ENCODE measurements around the gene MADD. TPM values are rescaled to one million over a fixed set of nuclear protein-coding genes. Genes with fewer than 3 reads are reported as not detected.
A peak's percentile ranks its signal among the peaks of the same experiment; 100 is the strongest.

The MADD gene
- polyA plus RNA-seq, 6 donors from 2014 or later = 12.1 to 24.8 (median 16.4) TPM

GRCh38 chr11:47257517-47258316 lies 12.2 kb upstream of the MADD start, which contains the start of gene NR1H3:
TSS of gene NR1H3 (plus strand) at chr11:47257996. CDS start at chr11:47259217, 1,221 bp downstream.
- H3K9me3 Mint-ChIP-seq = no peaks in the 10 kb centered on the region
- H3K27me3 Mint-ChIP-seq = no peaks in the 10 kb centered on the region
- ATAC-seq (ENCODE audit: low read depth in 2 of 2) (no peak), DNase-seq (no peak)
- peak within 1 kb of the TSS in 1 of 8 donors; percentile 47 for H3K4me3 Mint-ChIP-seq
- peaks cover 8 to 19% (median 11%) of the 10 kb centered on the region in 3 donors for H3K4me1 Mint-ChIP-seq
- H3K27ac Mint-ChIP-seq = peak within 1 kb of the TSS in 3 of 6 donors; percentile 62 to 94 (median 65)
- no peaks in the 10 kb centered on the region for H3K36me3 Mint-ChIP-seq

GRCh38 chr11:47258317-47258902 lies 11.5 kb upstream of the MADD start:
- no peak for DNase-seq
- H3K4me3 Mint-ChIP-seq = no peak overlapping the region
- no peaks in the 10 kb centered on the region for H3K36me3 Mint-ChIP-seq
- peak overlapping the region in 3 of 6 donors; percentile 47 to 94 (median 65) for H3K27ac Mint-ChIP-seq
- H3K9me3 Mint-ChIP-seq = no peaks in the 10 kb centered on the region
- H3K27me3 Mint-ChIP-seq = no peaks in the 10 kb centered on the region
- ATAC-seq (ENCODE audit: low read depth in 2 of 2) = no peak
- H3K4me1 Mint-ChIP-seq = peaks cover 8 to 19% (median 11%) of the 10 kb centered on the region in 3 donors

GRCh38 chr11:47259232-47259977 lies 10.5 kb upstream of the MADD start:
- Mint-ChIP-seq H3K4me3 (no peak overlapping the region), H3K27me3 (no peaks in the 10 kb centered on the region), H3K27ac (peak overlapping the region in 2 of 6 donors; percentile 22 to 89), H3K9me3 (no peaks in the 10 kb centered on the region), H3K4me1 (peaks cover 8 to 19% (median 11%) of the 10 kb centered on the region in 3 donors), H3K36me3 (no peaks in the 10 kb centered on the region)
- ATAC-seq (ENCODE audit: low read depth in 2 of 2) = peak; percentile 55 to 67
- no peak for DNase-seq

GRCh38 chr11:47260366-47260765 lies 9.6 kb upstream of the MADD start:
- H3K4me1 Mint-ChIP-seq = peaks cover 6 to 13% (median 7%) of the 10 kb centered on the region in 3 donors
- no peak overlapping the region for H3K27ac Mint-ChIP-seq
- no peak overlapping the region for H3K4me3 Mint-ChIP-seq
- H3K36me3 Mint-ChIP-seq = no peaks in the 10 kb centered on the region
- ATAC-seq (ENCODE audit: low read depth in 2 of 2) (no peak), DNase-seq (no peak)
- no peaks in the 10 kb centered on the region for H3K27me3 Mint-ChIP-seq
- H3K9me3 Mint-ChIP-seq = no peaks in the 10 kb centered on the region

GRCh38 chr11:47261291-47261800 lies 8.6 kb upstream of the MADD start:
- no peaks in the 10 kb centered on the region for H3K9me3 Mint-ChIP-seq
- no peak overlapping the region for H3K27ac Mint-ChIP-seq
- no peaks in the 10 kb centered on the region for H3K27me3 Mint-ChIP-seq
- no peaks in the 10 kb centered on the region for H3K36me3 Mint-ChIP-seq
- DNase-seq (no peak), ATAC-seq (ENCODE audit: low read depth in 2 of 2) (no peak)
- peaks cover 6 to 17% (median 13%) of the 10 kb centered on the region in 3 donors for H3K4me1 Mint-ChIP-seq
- H3K4me3 Mint-ChIP-seq = no peak overlapping the region

DNA sequence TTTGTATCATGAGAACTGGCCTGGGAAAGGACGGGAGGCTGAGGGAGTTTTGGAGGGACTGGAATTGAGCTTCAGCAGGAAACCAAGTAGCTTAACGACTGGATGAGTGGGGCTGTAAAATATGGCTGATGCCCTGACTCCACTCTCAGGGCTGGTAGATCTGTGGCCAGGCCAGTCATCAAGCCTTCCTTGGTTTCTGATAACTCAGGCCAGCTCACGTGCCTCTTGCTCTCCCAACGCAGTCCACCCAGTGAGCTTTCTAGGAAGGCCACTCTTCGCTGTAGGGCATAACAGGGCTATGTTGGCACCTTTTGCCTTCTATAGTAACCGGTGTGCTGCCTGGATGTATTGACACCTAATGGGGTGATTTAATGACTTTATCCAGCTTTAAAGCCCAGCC lies 5.8 kb upstream of the MADD start:
- peak overlapping the region in 1 of 8 donors; percentile 36 for H3K4me3 Mint-ChIP-seq
- no peaks in the 10 kb centered on the region for H3K36me3 Mint-ChIP-seq
- H3K27ac Mint-ChIP-seq = peak overlapping the region in 1 of 6 donors; percentile 35
- DNase-seq = no peak
- H3K4me1 Mint-ChIP-seq = peaks cover 11 to 35% (median 20%) of the 10 kb centered on the region in 3 donors
- ATAC-seq (ENCODE audit: low read depth in 2 of 2) = no peak
- H3K9me3 Mint-ChIP-seq = no peaks in the 10 kb centered on the region
- H3K27me3 Mint-ChIP-seq = no peaks in the 10 kb centered on the region

GRCh38 chr11:47264521-47264920 lies 5.4 kb upstream of the MADD start:
- Mint-ChIP-seq H3K27me3 (no peaks in the 10 kb centered on the region), H3K4me1 (peaks cover 11 to 36% (median 18%) of the 10 kb centered on the region in 3 donors), H3K9me3 (no peaks in the 10 kb centered on the region), H3K36me3 (no peaks in the 10 kb centered on the region), H3K27ac (peak overlapping the region in 1 of 6 donors; percentile 35), H3K4me3 (peak overlapping the region in 1 of 8 donors; percentile 36)
- DNase-seq (no peak), ATAC-seq (ENCODE audit: low read depth in 2 of 2) (no peak)

DNA sequence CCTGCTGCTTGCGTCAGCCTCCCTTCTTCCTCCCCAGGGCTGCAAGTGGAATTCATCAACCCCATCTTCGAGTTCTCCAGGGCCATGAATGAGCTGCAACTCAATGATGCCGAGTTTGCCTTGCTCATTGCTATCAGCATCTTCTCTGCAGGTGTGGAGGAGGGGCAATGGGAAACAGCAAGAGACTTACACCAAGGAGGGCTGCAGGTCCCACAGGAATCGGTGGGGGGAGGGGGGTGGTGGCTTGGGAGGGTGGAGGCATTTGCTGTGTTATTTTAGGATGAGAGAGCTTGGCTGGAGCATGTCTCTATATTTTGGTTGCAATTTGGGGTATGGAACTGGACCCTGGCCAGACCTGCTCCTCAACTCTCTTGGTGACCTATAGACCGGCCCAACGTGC lies 2.1 kb upstream of the MADD start:
- ATAC-seq (ENCODE audit: low read depth in 2 of 2) = no peak
- no peaks in the 10 kb centered on the region for H3K27me3 Mint-ChIP-seq
- peak overlapping the region in 1 of 6 donors; percentile 97 for H3K27ac Mint-ChIP-seq
- H3K36me3 Mint-ChIP-seq = no peaks in the 10 kb centered on the region
- DNase-seq = no peak
- no peaks in the 10 kb centered on the region for H3K9me3 Mint-ChIP-seq
- H3K4me1 Mint-ChIP-seq = peaks cover 34 to 60% (median 38%) of the 10 kb centered on the region in 3 donors
- H3K4me3 Mint-ChIP-seq = peak overlapping the region in 6 of 8 donors; percentile 94 to 98 (median 96)

DNA sequence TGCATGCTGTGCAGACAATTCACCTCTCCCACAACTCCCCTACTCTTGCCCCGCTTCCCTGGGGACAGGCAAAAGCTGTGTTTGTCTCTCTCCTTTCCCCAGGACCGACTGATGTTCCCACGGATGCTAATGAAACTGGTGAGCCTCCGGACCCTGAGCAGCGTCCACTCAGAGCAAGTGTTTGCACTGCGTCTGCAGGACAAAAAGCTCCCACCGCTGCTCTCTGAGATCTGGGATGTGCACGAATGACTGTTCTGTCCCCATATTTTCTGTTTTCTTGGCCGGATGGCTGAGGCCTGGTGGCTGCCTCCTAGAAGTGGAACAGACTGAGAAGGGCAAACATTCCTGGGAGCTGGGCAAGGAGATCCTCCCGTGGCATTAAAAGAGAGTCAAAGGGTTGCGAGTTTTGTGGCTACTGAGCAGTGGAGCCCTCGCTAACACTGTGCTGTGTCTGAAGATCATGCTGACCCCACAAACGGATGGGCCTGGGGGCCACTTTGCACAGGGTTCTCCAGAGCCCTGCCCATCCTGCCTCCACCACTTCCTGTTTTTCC lies 1.4 kb upstream of the MADD start:
- DNase-seq (no peak), ATAC-seq (ENCODE audit: low read depth in 2 of 2) (no peak)
- H3K4me3 Mint-ChIP-seq = peak overlapping the region; percentile 80 to 98 (median 96)
- H3K4me1 Mint-ChIP-seq = peaks cover 35 to 66% (median 42%) of the 10 kb centered on the region in 3 donors
- no peaks in the 10 kb centered on the region for H3K27me3 Mint-ChIP-seq
- peak overlapping the region; percentile 76 to 97 (median 95) for H3K27ac Mint-ChIP-seq
- H3K9me3 Mint-ChIP-seq = no peaks in the 10 kb centered on the region
- H3K36me3 Mint-ChIP-seq = no peaks in the 10 kb centered on the region

- H3K4me1 Mint-ChIP-seq = peaks cover 36 to 73% (median 43%) of the 10 kb centered on the region in 3 donors
- H3K4me3 Mint-ChIP-seq = peak overlapping the region; percentile 80 to 98 (median 96)
- DNase-seq = peak; percentile 82
- H3K27me3 Mint-ChIP-seq = no peaks in the 10 kb centered on the region
- peak; percentile 61 to 62 for ATAC-seq (ENCODE audit: low read depth in 2 of 2)
- no peaks in the 10 kb centered on the region for H3K9me3 Mint-ChIP-seq
- peak overlapping the region; percentile 76 to 97 (median 95) for H3K27ac Mint-ChIP-seq
- H3K36me3 Mint-ChIP-seq = no peaks in the 10 kb centered on the region
Measured at GRCh38 chr11:47269002-47269828, 718 bp upstream of the MADD start.

GRCh38 chr11:47270331-47271271 lies 668 bp downstream of the MADD start:
- Mint-ChIP-seq H3K36me3 (no peaks in the 10 kb centered on the region), H3K27me3 (no peaks in the 10 kb centered on the region), H3K4me1 (peaks cover 41 to 69% (median 51%) of the 10 kb centered on the region in 3 donors)

More at GRCh38 chr11:47270331-47271271, 668 bp downstream of the MADD start:
- H3K27ac Mint-ChIP-seq = peak overlapping the region in 5 of 6 donors; percentile 1 to 95 (median 71)
- H3K9me3 Mint-ChIP-seq = no peaks in the 10 kb centered on the region
- peak overlapping the region; percentile 80 to 95 (median 91) for H3K4me3 Mint-ChIP-seq
- DNase-seq (peak; percentile 15), ATAC-seq (ENCODE audit: low read depth in 2 of 2) (no peak)

Measured in naive B cell (primary cell).